Activated T-cell treated with anti-CD3 and anti-CD28 coated beads, Interleukin-2, amount 50 U/mL, for 1 hour (primary cell): ENCODE measurements around the gene CD300LD.
"Not testable (repeated sequence)": the region's sequence is repeated elsewhere in the genome, so short reads cannot be mapped to it uniquely, and the experiment has no call there.

Source experiments
- DNase-seq: peaks from one replicate; pipeline ENCODE4 v3.0.0-alpha.2; 2020

CD300LD gene

GRCh38 chr17:74605361-74605760 is 13.3 kb upstream of the CD300LD start:
- DNase-seq = no peak

- DNase-seq = no peak
These were observed 12.7 kb upstream of the CD300LD start for GRCh38 chr17:74604761-74605160.

- DNase-seq = no peak
These were observed 12.1 kb upstream of the CD300LD start for GRCh38 chr17:74604200-74604599.

GRCh38 chr17:74603746-74604145 is 11.7 kb upstream of the CD300LD start:
- no peak for DNase-seq

GRCh38 chr17:74603037-74603635 is 11.1 kb upstream of the CD300LD start:
- DNase-seq = no peak

GRCh38 chr17:74601944-74602572 is 10.0 kb upstream of the CD300LD start:
- DNase-seq = no peak

GRCh38 chr17:74599448-74599939 is 7.4 kb upstream of the CD300LD start:
- DNase-seq = no peak

GRCh38 chr17:74599023-74599399 is 6.9 kb upstream of the CD300LD start:
- DNase-seq = no peak

- no peak for DNase-seq
These were observed 6.4 kb upstream of the CD300LD start for GRCh38 chr17:74598346-74599022.

- DNase-seq = no peak
These were observed 5.1 kb upstream of the CD300LD start for GRCh38 chr17:74597069-74597790.

GRCh38 chr17:74595037-74595750 is 3.1 kb upstream of the CD300LD start:
- DNase-seq = no peak

GRCh38 chr17:74591503-74591902 is 580 bp downstream of the CD300LD start:
- no peak for DNase-seq

GRCh38 chr17:74585711-74586110 is 6.4 kb downstream of the CD300LD start:
- DNase-seq = no peak

- DNase-seq = no peak
These were observed 7.6 kb downstream of the CD300LD start for GRCh38 chr17:74584292-74585060.

- no peak for DNase-seq
These were observed 9.4 kb downstream of the CD300LD start for GRCh38 chr17:74582633-74583032.

GRCh38 chr17:74579900-74580299 is 12.2 kb downstream of the CD300LD start:
- no peak for DNase-seq

GRCh38 chr17:74578979-74579378 is 13.1 kb downstream of the CD300LD start:
- DNase-seq = no peak

GRCh38 chr17:74574489-74575142 is 17.5 kb downstream of the CD300LD start:
- no peak for DNase-seq

GRCh38 chr17:74573635-74574034 is 18.4 kb downstream of the CD300LD start:
- not testable (repeated sequence) for DNase-seq

- DNase-seq = no peak
These were observed 18.9 kb downstream of the CD300LD start for GRCh38 chr17:74573169-74573568.

GRCh38 chr17:74571621-74572270 is 20.3 kb downstream of the CD300LD start:
- no peak for DNase-seq
